OCI-LY7 (cell line): Measurements from ENCODE around the gene PRF1.

Experiments used
- EZH2phosphoT487 ChIP-seq: fragments of 200-600 bp; sonication (generic); IDR thresholded peaks from 2 replicates; pipeline ENCODE4 v1.6.1; 2018; ENCODE audit warnings: low read depth, borderline replicate concordance, mild to moderate bottlenecking, mixed run types, antibody characterized with exemption, low read length, moderate library complexity, mixed read lengths
- TF ChIP-seq, protein P1 (sequence below): fragments of 200-600 bp; sonication (generic); conservative IDR thresholded peaks from 2 replicates; pipeline ENCODE4 v1.5.1; 2014; ENCODE audit warnings: mild to moderate bottlenecking, antibody characterized with exemption, low read length, moderate library complexity, mixed read lengths

GRCh38 chr10:70603449-70603801 lies 884 bp upstream of the PRF1 start:
- TF ChIP-seq, protein P1, sequence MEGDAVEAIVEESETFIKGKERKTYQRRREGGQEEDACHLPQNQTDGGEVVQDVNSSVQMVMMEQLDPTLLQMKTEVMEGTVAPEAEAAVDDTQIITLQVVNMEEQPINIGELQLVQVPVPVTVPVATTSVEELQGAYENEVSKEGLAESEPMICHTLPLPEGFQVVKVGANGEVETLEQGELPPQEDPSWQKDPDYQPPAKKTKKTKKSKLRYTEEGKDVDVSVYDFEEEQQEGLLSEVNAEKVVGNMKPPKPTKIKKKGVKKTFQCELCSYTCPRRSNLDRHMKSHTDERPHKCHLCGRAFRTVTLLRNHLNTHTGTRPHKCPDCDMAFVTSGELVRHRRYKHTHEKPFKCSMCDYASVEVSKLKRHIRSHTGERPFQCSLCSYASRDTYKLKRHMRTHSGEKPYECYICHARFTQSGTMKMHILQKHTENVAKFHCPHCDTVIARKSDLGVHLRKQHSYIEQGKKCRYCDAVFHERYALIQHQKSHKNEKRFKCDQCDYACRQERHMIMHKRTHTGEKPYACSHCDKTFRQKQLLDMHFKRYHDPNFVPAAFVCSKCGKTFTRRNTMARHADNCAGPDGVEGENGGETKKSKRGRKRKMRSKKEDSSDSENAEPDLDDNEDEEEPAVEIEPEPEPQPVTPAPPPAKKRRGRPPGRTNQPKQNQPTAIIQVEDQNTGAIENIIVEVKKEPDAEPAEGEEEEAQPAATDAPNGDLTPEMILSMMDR = no peak
- no peak for TF ChIP-seq EZH2phosphoT487
